Embryonic facial prominence (tissue), 1 donor: ENCODE results near the gene CD22.
"Not testable (repeated sequence)": the region's sequence is repeated elsewhere in the genome, so short reads cannot be mapped to it uniquely, and the experiment has no call there.

Experiments used
- DNase-seq: peaks from one replicate; pipeline ENCODE4 v3.0.0-alpha.2; 2016; ENCODE audit errors: extremely low spot score

Gene CD22

GRCh38 chr19:35341565-35342225 is 12.7 kb downstream of the CD22 start:
- DNase-seq = no peak

- DNase-seq = no peak
Measured at GRCh38 chr19:35342430-35342829, 13.4 kb downstream of the CD22 start.

GRCh38 chr19:35344511-35345031 is 15.6 kb downstream of the CD22 start:
- no peak for DNase-seq

GRCh38 chr19:35345671-35346111 is 16.7 kb downstream of the CD22 start:
- DNase-seq = no peak

- DNase-seq = no peak
Measured at GRCh38 chr19:35346193-35347052, 17.4 kb downstream of the CD22 start.

GRCh38 chr19:35347171-35347929 is 18.4 kb downstream of the CD22 start, which contains the start of gene FFAR1:
Gene FFAR1 (plus strand): TSS chr19:35347902. CDS start chr19:35351552, 3,650 bp downstream.
- DNase-seq = no peak

GRCh38 chr19:35347930-35348298 is 18.9 kb downstream of the CD22 start:
- DNase-seq = no peak

GRCh38 chr19:35348911-35349611 is 20.1 kb downstream of the CD22 start:
- DNase-seq = no peak

GRCh38 chr19:35349614-35350521 is 20.9 kb downstream of the CD22 start:
- DNase-seq = no peak

GRCh38 chr19:35350591-35350990 is 21.6 kb downstream of the CD22 start:
- DNase-seq = no peak

GRCh38 chr19:35351411-35352176 is 22.6 kb downstream of the CD22 start:
- DNase-seq = no peak

GRCh38 chr19:35352177-35352447 is 23.1 kb downstream of the CD22 start:
- no peak for DNase-seq

GRCh38 chr19:35352448-35353304 is 23.7 kb downstream of the CD22 start:
- peak; percentile 37 for DNase-seq

GRCh38 chr19:35353635-35354034 is 24.6 kb downstream of the CD22 start:
- no peak for DNase-seq

- DNase-seq = no peak
Measured at GRCh38 chr19:35354898-35355297, 25.9 kb downstream of the CD22 start.

GRCh38 chr19:35355791-35356460 is 26.9 kb downstream of the CD22 start:
- no peak for DNase-seq

GRCh38 chr19:35357867-35358573 is 29.0 kb downstream of the CD22 start, which contains the start of gene FFAR3:
Gene FFAR3 (plus strand): TSS chr19:35358460. CDS start chr19:35358891, 431 bp downstream.
- DNase-seq = no peak

- DNase-seq = not testable (repeated sequence)
Measured at GRCh38 chr19:35358834-35359233, 29.8 kb downstream of the CD22 start.
